Thoracic aorta (tissue), 2 donors: ENCODE results near the gene LAMP1. TPM values are rescaled to one million over a fixed set of nuclear protein-coding genes. Genes with fewer than 3 reads are reported as not detected.
A peak's percentile ranks its signal among the peaks of the same experiment; 100 is the strongest.

Experiments
- ATAC-seq: fragments of 150-250 bp; one replicate; pipeline ENCODE4 v1.8.0; 2017; ENCODE audit warnings: low read depth; ENCODE audit not compliant: insufficient number of reproducible peaks, low FRiP score
- DNase-seq: peaks from one replicate; pipeline ENCODE4 v3.0.0-alpha.2; 2020; ENCODE audit warnings: low spot score
- H3K27ac ChIP-seq, 2 donors: fragments of 200-600 bp; sonication (generic); 1 replicate in 1 of 2; 2 replicates in 1 of 2; pipeline ENCODE4 v1.5.1; 2016; ENCODE audit warnings: mild to moderate bottlenecking in 2 of 2, moderate library complexity in 2 of 2
- H3K27me3 ChIP-seq: fragments of 200-600 bp; sonication (generic); replicated peaks from 2 replicates; pipeline ENCODE4 v1.6.0; 2016; ENCODE audit warnings: mild to moderate bottlenecking; ENCODE audit not compliant: insufficient read depth
- H3K36me3 ChIP-seq: fragments of 200-600 bp; sonication (generic); one replicate; pipeline ENCODE4 v1.5.1; 2016
- H3K4me1 ChIP-seq, 2 donors: fragments of 200-600 bp; sonication (generic); 1 replicate in 1 of 2; 2 replicates in 1 of 2; pipeline versions ENCODE4 v1.5.1 to v1.6.0; 2016; ENCODE audit warnings: low read depth in 2 of 2, mild to moderate bottlenecking in 1 of 2; ENCODE audit not compliant: control insufficient read depth in 1 of 2
- H3K4me3 ChIP-seq: fragments of 200-600 bp; sonication (generic); 2 replicates; pipeline ENCODE4 v1.5.1; 2016; ENCODE audit warnings: mild to moderate bottlenecking
- H3K9me3 ChIP-seq: fragments of 200-600 bp; sonication (generic); 2 replicates; pipeline ENCODE4 v1.5.1; 2016
- CTCF ChIP-seq: fragments of 200-600 bp; sonication (generic); IDR thresholded peaks from one replicate; pipeline ENCODE4 v1.5.1; 2019; ENCODE audit warnings: antibody characterized with exemption
- total RNA-seq, 2 donors: library from RNA; depleted of rRNA; stranded (reverse); fragments of >200 nt; gene quantifications; one replicate each; pipeline versions ENCODE4 v1.1.0 to v1.2.3, GENCODE V29; 2016

LAMP1 gene
- total RNA-seq, 2 donors from 2014 or later: 145 to 210 TPM

GRCh38 chr13:113274721-113275120 lies 22.3 kb upstream of the LAMP1 start:
- ATAC-seq (no peak), DNase-seq (no peak)
- Histone ChIP-seq H3K4me3 (no peak overlapping the region), H3K27me3 (no peaks in the 10 kb centered on the region), H3K27ac (no peak overlapping the region), H3K9me3 (no peaks in the 10 kb centered on the region), H3K4me1 (peaks cover 0 to 7% of the 10 kb centered on the region in 2 donors), H3K36me3 (no peaks in the 10 kb centered on the region)
- no peak for TF ChIP-seq CTCF

DNA sequence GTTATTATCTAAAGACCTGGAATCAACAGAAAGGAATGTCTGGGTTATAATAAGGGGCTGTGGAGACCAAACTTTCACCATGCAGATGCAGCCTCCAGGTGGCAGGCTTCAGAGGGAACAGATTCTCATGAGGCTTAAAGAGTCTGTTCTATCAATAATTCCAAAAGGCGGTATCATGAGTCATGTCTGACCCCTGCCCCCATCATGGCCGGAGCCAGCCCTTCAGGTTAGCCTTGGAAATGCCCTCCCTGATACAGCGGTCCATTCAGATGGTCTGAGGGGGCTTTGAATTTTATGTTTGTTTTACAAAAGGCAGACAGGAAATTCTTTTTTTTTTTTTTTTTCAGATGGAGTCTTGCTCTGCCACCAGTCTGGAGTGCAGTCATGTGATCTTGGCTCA lies 21.7 kb upstream of the LAMP1 start:
- peak; percentile 57 for TF ChIP-seq CTCF
- Histone ChIP-seq H3K4me3 (no peak overlapping the region), H3K9me3 (no peaks in the 10 kb centered on the region), H3K27ac (no peak overlapping the region), H3K27me3 (no peaks in the 10 kb centered on the region), H3K4me1 (peaks cover 0 to 7% of the 10 kb centered on the region in 2 donors), H3K36me3 (no peaks in the 10 kb centered on the region)
- DNase-seq (no peak), ATAC-seq (no peak)

- ATAC-seq (no peak), DNase-seq (no peak)
- no peaks in the 10 kb centered on the region for H3K9me3 ChIP-seq
- H3K4me1 ChIP-seq: peaks cover 0 to 5% of the 10 kb centered on the region in 2 donors
- H3K27me3 ChIP-seq: no peaks in the 10 kb centered on the region
- H3K4me3 ChIP-seq: no peak overlapping the region
- H3K27ac ChIP-seq: no peak overlapping the region
- TF ChIP-seq CTCF: no peak
- H3K36me3 ChIP-seq: no peaks in the 10 kb centered on the region
Observed at GRCh38 chr13:113280126-113280525, 16.9 kb upstream of the LAMP1 start.

GRCh38 chr13:113283904-113284303 lies 13.1 kb upstream of the LAMP1 start:
- ATAC-seq (no peak), DNase-seq (no peak)
- Histone ChIP-seq H3K9me3 (no peaks in the 10 kb centered on the region), H3K4me1 (no peaks in the 10 kb centered on the region), H3K27me3 (no peaks in the 10 kb centered on the region), H3K4me3 (no peak overlapping the region), H3K36me3 (no peaks in the 10 kb centered on the region), H3K27ac (no peak overlapping the region)
- no peak for TF ChIP-seq CTCF

- H3K9me3 ChIP-seq: no peaks in the 10 kb centered on the region
- H3K27ac ChIP-seq: no peak overlapping the region
- no peaks in the 10 kb centered on the region for H3K27me3 ChIP-seq
- ATAC-seq (no peak), DNase-seq (no peak)
- H3K4me3 ChIP-seq: no peak overlapping the region
- TF ChIP-seq CTCF: no peak
- no peaks in the 10 kb centered on the region for H3K36me3 ChIP-seq
- peaks cover 0 to 5% of the 10 kb centered on the region in 2 donors for H3K4me1 ChIP-seq
Observed at GRCh38 chr13:113288880-113289279, 8.2 kb upstream of the LAMP1 start.
